ENCODE results near the gene FBXL15. TPM values are rescaled to one million over a fixed set of nuclear protein-coding genes. Genes with fewer than 3 reads are reported as not detected.

Gene FBXL15
- total and polyA plus RNA-seq, 10 donors: 16.7 to 28.7 (median 23.0) TPM

- peaks cover 24 to 41% (median 38%) of the 10 kb centered on the region in 6 donors for H3K4me1 ChIP-seq
These were observed 3.5 kb downstream of the FBXL15 start for GRCh38 chr10:102424145-102424544.

GRCh38 chr10:102424916-102425315, 4.3 kb downstream of the FBXL15 start:
- H3K27me3 ChIP-seq (replicated peaks in 1 of 7): no peaks in the 10 kb centered on the region
- H3K9me3 ChIP-seq: no peaks in the 10 kb centered on the region
- no peak overlapping the region for H3K4me3 ChIP-seq
- TF ChIP-seq POLR2AphosphoS5 (IDR thresholded peaks at IDR 0.05) (no peak), POLR2A (IDR thresholded peaks at IDR 0.05) (no peak), CTCF (IDR thresholded peaks at IDR 0.05 in 8 of 11, conservative IDR thresholded peaks at IDR 0.05 in 3 of 11) (no peak)
- peaks cover 17 to 33% (median 31%) of the 10 kb centered on the region in 6 donors for H3K4me1 ChIP-seq
- peaks cover 0 to 26% (median 17%) of the 10 kb centered on the region in 6 donors for H3K36me3 ChIP-seq
- H3K27ac ChIP-seq: no peak overlapping the region
- DNase-seq: no peak
- 85 to 95% (median 92%) methylated on average over 5 to 6 of the region's 6 CpGs for WGBS, 5 donors
- intact Hi-C loops (cut with DNase I; ENCODE audit: low total_unique reads): no loop called here

More at GRCh38 chr10:102424145-102424544, 3.5 kb downstream of the FBXL15 start:
- Histone ChIP-seq H3K36me3 (peaks cover 0 to 26% (median 17%) of the 10 kb centered on the region in 6 donors), H3K27ac (no peak overlapping the region), H3K9me3 (no peaks in the 10 kb centered on the region), H3K4me3 (no peak overlapping the region), H3K27me3 (replicated peaks in 1 of 7) (peaks cover 0 to 5% (median 1%) of the 10 kb centered on the region in 7 donors)
- no peak for DNase-seq
- intact Hi-C loops (cut with DNase I; ENCODE audit: low total_unique reads): no loop called here
- WGBS, 5 donors: 79 to 98% (median 88%) methylated on average over 7 to 9 of the region's 9 CpGs
- TF ChIP-seq CTCF (IDR thresholded peaks at IDR 0.05 in 8 of 11, conservative IDR thresholded peaks at IDR 0.05 in 3 of 11) (no peak), POLR2AphosphoS5 (IDR thresholded peaks at IDR 0.05) (no peak), POLR2A (IDR thresholded peaks at IDR 0.05) (no peak)

- peaks cover 12 to 28% (median 25%) of the 10 kb centered on the region in 6 donors for H3K4me1 ChIP-seq
- intact Hi-C loops (cut with DNase I; ENCODE audit: low total_unique reads): no loop called here
- no peak overlapping the region for H3K27ac ChIP-seq
- peaks cover 0 to 26% (median 17%) of the 10 kb centered on the region in 6 donors for H3K36me3 ChIP-seq
- 77 to 100% (median 94%) methylated on average over 1 of the region's 1 CpG for WGBS, 5 donors
- TF ChIP-seq POLR2AphosphoS5 (IDR thresholded peaks at IDR 0.05) (no peak), POLR2A (IDR thresholded peaks at IDR 0.05) (no peak), CTCF (IDR thresholded peaks at IDR 0.05 in 8 of 11, conservative IDR thresholded peaks at IDR 0.05 in 3 of 11) (no peak)
- no peaks in the 10 kb centered on the region for H3K27me3 ChIP-seq (replicated peaks in 1 of 7)
- no peak for DNase-seq
- H3K9me3 ChIP-seq: no peaks in the 10 kb centered on the region
- H3K4me3 ChIP-seq: no peak overlapping the region
These were observed 4.8 kb downstream of the FBXL15 start for GRCh38 chr10:102425444-102425843.

GRCh38 chr10:102426803-102427287, 6.2 kb downstream of the FBXL15 start:
- intact Hi-C loops (cut with DNase I; ENCODE audit: low total_unique reads): no loop called here
- Histone ChIP-seq H3K27me3 (replicated peaks in 1 of 7) (no peaks in the 10 kb centered on the region), H3K9me3 (no peaks in the 10 kb centered on the region), H3K36me3 (peaks cover 0 to 26% (median 17%) of the 10 kb centered on the region in 6 donors), H3K27ac (no peak overlapping the region), H3K4me1 (peaks cover 17 to 34% (median 31%) of the 10 kb centered on the region in 6 donors), H3K4me3 (no peak overlapping the region)
- TF ChIP-seq CTCF (IDR thresholded peaks at IDR 0.05 in 8 of 11, conservative IDR thresholded peaks at IDR 0.05 in 3 of 11) (no peak), POLR2A (IDR thresholded peaks at IDR 0.05) (no peak), POLR2AphosphoS5 (IDR thresholded peaks at IDR 0.05) (no peak)
- WGBS, 5 donors: 87 to 95% (median 92%) methylated on average over 7 of the region's 7 CpGs
- DNase-seq: no peak
